Mesenteric fat pad (tissue), 1 donor: ENCODE results near the gene BCAS1. TPM values are rescaled to one million over a fixed set of nuclear protein-coding genes. Genes with fewer than 3 reads are reported as not detected.

Experiments used
- DNase-seq: peaks from one replicate; pipeline ENCODE4 v3.0.0-alpha.2; 2020; ENCODE audit warnings: low spot score
- total RNA-seq: library from RNA; stranded (reverse); fragmentation: NEBNext Ultra II Directional; extraction: Animal tissue kit (Norgen Biotek cat#: 25700); gene quantifications from one replicate; pipeline ENCODE4 v1.2.1, GENCODE V29; 2021
- donor health status: DM: yes; HTN: yes; CAD: no.

Gene BCAS1
- total RNA-seq, 1 donor from 2014 or later = 0.51 TPM

GRCh38 chr20:54079652-54080051 lies 9.3 kb upstream of the BCAS1 start:
- DNase-seq = no peak

GRCh38 chr20:54078296-54078984 lies 8.0 kb upstream of the BCAS1 start:
- DNase-seq = no peak

- no peak for DNase-seq
Measured at GRCh38 chr20:54076259-54076658, 5.9 kb upstream of the BCAS1 start.

GRCh38 chr20:54075322-54075721 lies 4.9 kb upstream of the BCAS1 start:
- no peak for DNase-seq

GRCh38 chr20:54074511-54074910 lies 4.1 kb upstream of the BCAS1 start:
- DNase-seq = no peak

- no peak for DNase-seq
Measured at GRCh38 chr20:54073288-54073687, 2.9 kb upstream of the BCAS1 start.

GRCh38 chr20:54069501-54069971 lies 858 bp downstream of the BCAS1 start:
- no peak for DNase-seq

GRCh38 chr20:54068966-54069365 lies 1.4 kb downstream of the BCAS1 start:
- no peak for DNase-seq

- no peak for DNase-seq
Measured at GRCh38 chr20:54068495-54068894, 1.9 kb downstream of the BCAS1 start.

GRCh38 chr20:54067606-54068174 lies 2.7 kb downstream of the BCAS1 start:
- no peak for DNase-seq

GRCh38 chr20:54065601-54066038 lies 4.8 kb downstream of the BCAS1 start:
- DNase-seq = no peak

- DNase-seq = no peak
Measured at GRCh38 chr20:54064939-54065338, 5.5 kb downstream of the BCAS1 start.

- no peak for DNase-seq
Measured at GRCh38 chr20:54063992-54064676, 6.3 kb downstream of the BCAS1 start.

GRCh38 chr20:54063580-54063979 lies 6.8 kb downstream of the BCAS1 start:
- DNase-seq = no peak

GRCh38 chr20:54062812-54063280 lies 7.5 kb downstream of the BCAS1 start:
- no peak for DNase-seq

GRCh38 chr20:54061101-54061881 lies 9.1 kb downstream of the BCAS1 start:
- DNase-seq = no peak

GRCh38 chr20:54059691-54060364 lies 10.6 kb downstream of the BCAS1 start:
- no peak for DNase-seq

- DNase-seq = no peak
Measured at GRCh38 chr20:54058420-54059139, 11.8 kb downstream of the BCAS1 start.

GRCh38 chr20:54056762-54057639 lies 13.4 kb downstream of the BCAS1 start:
- no peak for DNase-seq
